K562 (cell line): Measurements from ENCODE around the gene SPCS3. TPM values are rescaled to one million over a fixed set of nuclear protein-coding genes. Genes with fewer than 3 reads are reported as not detected.
A peak's percentile ranks its signal among the peaks of the same experiment; 100 is the strongest.

Source experiments
- ATAC-seq: fragments of 200-7000 bp; cut with Tn5 transposase; 3 replicates; pipeline ENCODE4 v1.9.1; 2020; ENCODE audit warnings: moderate library complexity
- BruUV-seq: library from RNA; stranded (reverse); fragments of 400-500 nt; replicated peaks from 2 replicates; lab custom pipeline; 2021; lab: Mats Ljungman, UMichigan
- CTCF ChIA-PET: fragments of 300-600 bp; formaldehyde crosslinking; extraction: SDS; loops from one replicate; lab custom pipeline; 2021; ENCODE audit warnings: low intra/inter-chr PET ratio; lab: Yijun Ruan, JAX
- POLR2A ChIA-PET: fragments of 300-600, 350-650 bp; sonication (Branson Sonifier 250); formaldehyde crosslinking; extraction: SDS; loops from one replicate; lab custom pipeline; 2021; ENCODE audit warnings: antibody characterized with exemption, inconsistent platforms; lab: Yijun Ruan, JAX
- DNase-seq, 4 experiments: peaks; one replicate each; pipeline versions ENCODE4 v3.0.0 to v3.0.0-alpha.2; 2011 to 2018; ENCODE audit warnings: low spot score in 3 of 4, mixed read lengths in 3 of 4; ENCODE audit errors: extremely low read depth in 1 of 4
- FAIRE-seq: peaks from 2 replicates; lab custom pipeline; 2011; peaks lifted over from hg19 to GRCh38; lab: Jason Lieb, UNC
- H2AFZ ChIP-seq: 2 replicates; pipeline ENCODE4 v1.6.0; 2011; ENCODE audit warnings: low read depth, low read length, control low read depth, inconsistent platforms
- H3K27ac ChIP-seq: fragments of 200-600 bp; 3 replicates; pipeline ENCODE4 v1.8.0; 2011; ENCODE audit warnings: low read depth, mild to moderate bottlenecking, control low read depth, inconsistent platforms, low read length, moderate library complexity, mixed read lengths; ENCODE audit errors: extremely low read depth
- H3K27me3 ChIP-seq, 2 experiments: fragments of 300-600 bp in 1 of 2; 2 replicates in 1 of 2; 3 replicates in 1 of 2; pipeline versions ENCODE4 v1.6.0 to v1.8.0; 2011; ENCODE audit warnings: inconsistent platforms in 2 of 2, low read length in 2 of 2, mild to moderate bottlenecking in 1 of 2, mixed read lengths in 1 of 2, moderate library complexity in 1 of 2; ENCODE audit not compliant: control insufficient read depth in 2 of 2, insufficient read depth in 2 of 2
- H3K36me3 ChIP-seq: fragments of 300-600 bp; 3 replicates; pipeline ENCODE4 v1.8.0; 2011; ENCODE audit warnings: mild to moderate bottlenecking, low read length, inconsistent platforms; ENCODE audit not compliant: control insufficient read depth, insufficient read depth
- H3K4me1 ChIP-seq, 2 experiments: fragments of 200-600 bp in 1 of 2; replicated peaks in 1 of 2; 2 replicates in 1 of 2; 3 replicates in 1 of 2; pipeline versions ENCODE4 v1.5.1 to v1.8.0; 2011; ENCODE audit warnings: inconsistent platforms in 2 of 2, low read length in 2 of 2, mild to moderate bottlenecking in 1 of 2, mixed read lengths in 1 of 2, moderate library complexity in 1 of 2; ENCODE audit not compliant: control insufficient read depth in 2 of 2, insufficient read depth in 2 of 2
- H3K4me2 ChIP-seq: 2 replicates; pipeline ENCODE4 v1.6.1; 2011; ENCODE audit warnings: low read length, control low read depth, inconsistent platforms, mixed read lengths; ENCODE audit not compliant: insufficient read depth
- H3K4me3 ChIP-seq: fragments of 200-600 bp; sonication (generic), shearing (Covaris generic); 2 replicates; pipeline ENCODE4 v1.5.1; 2016; ENCODE audit warnings: control low read depth, inconsistent platforms
- H3K79me2 ChIP-seq: fragments of 200-600 bp; 3 replicates; pipeline ENCODE4 v1.8.0; 2011; ENCODE audit warnings: low read length, inconsistent platforms; ENCODE audit not compliant: control insufficient read depth, insufficient read depth
- H3K9ac ChIP-seq, 2 experiments: 2 replicates each; pipeline versions ENCODE4 v1.6.0 to v1.6.1; 2011; ENCODE audit warnings: low read depth in 2 of 2, low read length in 2 of 2, control low read depth in 1 of 2, inconsistent platforms in 1 of 2, mild to moderate bottlenecking in 1 of 2, mixed read lengths in 1 of 2; ENCODE audit not compliant: insufficient read depth in 1 of 2
- H3K9me1 ChIP-seq: one replicate; pipeline ENCODE4 v1.6.0; 2011; ENCODE audit warnings: inconsistent platforms, mild to moderate bottlenecking, low read length, moderate library complexity; ENCODE audit not compliant: control insufficient read depth, insufficient read depth
- H3K9me3 ChIP-seq: replicated peaks from 2 replicates; pipeline ENCODE4 v1.5.1; 2011; ENCODE audit warnings: low read depth, low read length, inconsistent platforms; ENCODE audit not compliant: control insufficient read depth, insufficient read depth
- H4K20me1 ChIP-seq: replicated peaks from 2 replicates; pipeline ENCODE4 v1.6.1; 2011; ENCODE audit warnings: low read length, inconsistent platforms, mixed read lengths; ENCODE audit not compliant: control insufficient read depth, insufficient read depth
- CREB3L1 ChIP-seq: fragments of 450-650 bp; IDR thresholded peaks from 2 replicates; pipeline ENCODE4 v1.6.1; 2014; ENCODE audit warnings: low read depth, mild to moderate bottlenecking, moderate library complexity, borderline replicate concordance
- POLR3G ChIP-seq: IDR thresholded peaks from 2 replicates; pipeline ENCODE4 v1.6.1; 2011; ENCODE audit not compliant: insufficient read length, insufficient replicate concordance; ENCODE audit errors: extremely low read depth
- SREBF1 ChIP-seq: fragments of 150-350 bp; IDR thresholded peaks from 2 replicates; pipeline ENCODE4 v1.6.1; 2014; ENCODE audit warnings: antibody characterized with exemption, low read depth, low read length, borderline replicate concordance
- WGBS: fragments of 100-300 bp; shearing (Covaris generic); methylation state at CpG from one replicate; pipeline ENCODE4 v1.1.6; 2016; ENCODE audit warnings: low coverage, mixed read lengths; ENCODE audit not compliant: insufficient coverage; ENCODE audit errors: missing lambda C conversion rate; 5-methylcytosine and 5-hydroxymethylcytosine counted together
- in situ Hi-C: fragments of 300-500 bp; cut with MboI; formaldehyde crosslinking; loops from 4 replicates; pipeline ENCODE4 v1.15.0; 2018; ENCODE audit warnings: inconsistent platforms, mixed read lengths
- intact Hi-C: fragments of 100-400 bp; cut with micrococcal nuclease; formaldehyde crosslinking; loops from 2 replicates; pipeline ENCODE4 v1.14.2; 2022
- polyA plus RNA-seq, 8 experiments: library from polyadenylated mRNA; depleted of rRNA in 4 of 8; stranded (reverse) in 5 of 8; unstranded in 3 of 8; fragments of >200 nt; fragmentation: Nextera tagmentation in 2 of 8; fragmentation: Illumina TruSeq in 1 of 8; extraction: Ambion mirVana in 2 of 8; extraction: Trizol in 1 of 8; gene quantifications; 2 replicates each; pipeline versions ENCODE4 v1.2.1 to v1.2.3, GENCODE V29; 2011 to 2014; ENCODE audit warnings: inconsistent platforms in 1 of 8, missing spikeins in 1 of 8
- total RNA-seq, 7 experiments: library from RNA; depleted of rRNA in 6 of 7; stranded (reverse); fragments of >200 nt in 6 of 7; fragmentation: Illumina TruSeq in 2 of 7; extraction: Trizol in 2 of 7; gene quantifications; 2 replicates each; pipeline versions ENCODE4 v1.2.1 to v1.2.3, GENCODE V29; 2011 to 2021; ENCODE audit warnings: low replicate concordance in 1 of 7
- TF ChIP-seq, protein P1 (sequence below): fragments of 450-650 bp; IDR thresholded peaks from 2 replicates; pipeline ENCODE4 v1.7.1; 2018; ENCODE audit warnings: mild to moderate bottlenecking, low read depth; ENCODE audit not compliant: partially characterized antibody

The SPCS3 gene
- total and polyA plus RNA-seq, 9 of the 15 experiments (the other 6 are each of a cell fraction or from before 2014, with no cell fraction given), result 64.6 to 196 (median 85.4) TPM

- H3K9me3 ChIP-seq, result no peaks in the 10 kb centered on the region
- H3K9me1 ChIP-seq, result no peaks in the 10 kb centered on the region
- H3K79me2 ChIP-seq, result no peaks in the 10 kb centered on the region
- H3K4me2 ChIP-seq, result no peak overlapping the region
- H3K4me3 ChIP-seq, result no peak overlapping the region
- POLR2A ChIA-PET, result interaction anchor here (0.7 kb wide), 1 partner anchor 25 kb away, joined by 3 read pairs; no protein-coding TSS in a partner anchor
- DNase-seq (no peak), ATAC-seq (no peak), FAIRE-seq (no peak)
- H4K20me1 ChIP-seq, result no peaks in the 10 kb centered on the region
- no peaks in the 10 kb centered on the region for H3K36me3 ChIP-seq
- WGBS, result 52% methylated on average over 6 of the region's 6 CpGs
- H3K27ac ChIP-seq, result no peak overlapping the region
- no peaks in the 10 kb centered on the region for H3K27me3 ChIP-seq
- no TSS peak for BruUV-seq
- CTCF ChIA-PET, result no interaction called here
- H3K4me1 ChIP-seq, result peaks cover 18 to 19% of the 10 kb centered on the region in 2 experiments; a peak in 4 of 5 replicates
- H3K9ac ChIP-seq, result no peak overlapping the region
- in situ Hi-C loops, result no loop called here
- 0 out of 2 replicates have a peak overlapping the region, but pooled peaks have one; percentile 44 for H2AFZ ChIP-seq
- intact Hi-C loops, result no loop called here
- TF ChIP-seq SREBF1 (no peak), CREB3L1 (no peak), POLR3G (no peak)
- TF ChIP-seq, protein P1, sequence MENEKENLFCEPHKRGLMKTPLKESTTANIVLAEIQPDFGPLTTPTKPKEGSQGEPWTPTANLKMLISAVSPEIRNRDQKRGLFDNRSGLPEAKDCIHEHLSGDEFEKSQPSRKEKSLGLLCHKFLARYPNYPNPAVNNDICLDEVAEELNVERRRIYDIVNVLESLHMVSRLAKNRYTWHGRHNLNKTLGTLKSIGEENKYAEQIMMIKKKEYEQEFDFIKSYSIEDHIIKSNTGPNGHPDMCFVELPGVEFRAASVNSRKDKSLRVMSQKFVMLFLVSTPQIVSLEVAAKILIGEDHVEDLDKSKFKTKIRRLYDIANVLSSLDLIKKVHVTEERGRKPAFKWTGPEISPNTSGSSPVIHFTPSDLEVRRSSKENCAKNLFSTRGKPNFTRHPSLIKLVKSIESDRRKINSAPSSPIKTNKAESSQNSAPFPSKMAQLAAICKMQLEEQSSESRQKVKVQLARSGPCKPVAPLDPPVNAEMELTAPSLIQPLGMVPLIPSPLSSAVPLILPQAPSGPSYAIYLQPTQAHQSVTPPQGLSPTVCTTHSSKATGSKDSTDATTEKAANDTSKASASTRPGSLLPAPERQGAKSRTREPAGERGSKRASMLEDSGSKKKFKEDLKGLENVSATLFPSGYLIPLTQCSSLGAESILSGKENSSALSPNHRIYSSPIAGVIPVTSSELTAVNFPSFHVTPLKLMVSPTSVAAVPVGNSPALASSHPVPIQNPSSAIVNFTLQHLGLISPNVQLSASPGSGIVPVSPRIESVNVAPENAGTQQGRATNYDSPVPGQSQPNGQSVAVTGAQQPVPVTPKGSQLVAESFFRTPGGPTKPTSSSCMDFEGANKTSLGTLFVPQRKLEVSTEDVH, result no peak
Measured at GRCh38 chr4:176289561-176289960, 30.2 kb upstream of the SPCS3 start.
